Neural progenitor cell (in vitro differentiated cells): ENCODE results near the gene ARHGAP20. TPM values are rescaled to one million over a fixed set of nuclear protein-coding genes. Genes with fewer than 3 reads are reported as not detected.

ENCODE experiments used
- DNase-seq: peaks from one replicate; pipeline ENCODE4 v3.0.0-alpha.2; 2016; ENCODE audit warnings: low spot score
- H2AFZ ChIP-seq: fragments of 200-600 bp; sonication (generic); replicated peaks from 2 replicates; pipeline ENCODE4 v1.6.1; 2016; ENCODE audit warnings: antibody characterized with exemption
- H3F3A ChIP-seq: fragments of 200-600 bp; sonication (generic); 2 replicates; pipeline ENCODE4 v1.6.1; 2016; ENCODE audit warnings: antibody characterized with exemption, low read depth
- H3K27ac ChIP-seq: fragments of 200-600 bp; sonication (generic); 2 replicates; pipeline ENCODE4 v1.5.1; 2016; ENCODE audit warnings: mild to moderate bottlenecking
- H3K27me3 ChIP-seq: fragments of 200-600 bp; sonication (generic); 2 replicates; pipeline ENCODE4 v1.6.1; 2016; ENCODE audit warnings: mild to moderate bottlenecking, moderate library complexity
- H3K36me3 ChIP-seq: fragments of 200-600 bp; sonication (generic); 2 replicates; pipeline ENCODE4 v1.5.1; 2016
- H3K4me1 ChIP-seq: fragments of 200-600 bp; sonication (generic); 2 replicates; pipeline ENCODE4 v1.6.1; 2016; ENCODE audit warnings: mixed run types
- H3K4me2 ChIP-seq: fragments of 200-600 bp; sonication (generic); 2 replicates; pipeline ENCODE4 v1.6.1; 2016
- H3K4me3 ChIP-seq: fragments of 200-600 bp; sonication (generic); 2 replicates; pipeline ENCODE4 v1.5.1; 2016
- H3K79me2 ChIP-seq: fragments of 200-600 bp; sonication (generic); 2 replicates; pipeline ENCODE4 v1.6.1; 2016; ENCODE audit warnings: low read depth
- H3K9ac ChIP-seq: fragments of 200-600 bp; sonication (generic); 2 replicates; pipeline ENCODE4 v1.6.1; 2016
- H3K9me3 ChIP-seq: fragments of 200-600 bp; sonication (generic); 2 replicates; pipeline ENCODE4 v1.5.1; 2016; ENCODE audit warnings: low read depth
- H4K20me1 ChIP-seq: fragments of 200-600 bp; sonication (generic); 2 replicates; pipeline ENCODE4 v1.6.1; 2016; ENCODE audit warnings: low read depth
- H3K27ac Mint-ChIP-seq: 3 replicates; pipeline ENCODE4 v1.8.0; 2021; ENCODE audit warnings: mixed read lengths
- H3K27me3 Mint-ChIP-seq: 2 replicates; pipeline ENCODE4 v1.8.0; 2022; ENCODE audit warnings: low read depth, mild to moderate bottlenecking, inconsistent platforms, moderate library complexity, mixed read lengths; ENCODE audit not compliant: insufficient read depth
- H3K36me3 Mint-ChIP-seq: 3 replicates; pipeline ENCODE4 v1.8.0; 2021; ENCODE audit warnings: mixed read lengths
- H3K4me1 Mint-ChIP-seq: 3 replicates; pipeline ENCODE4 v1.8.0; 2021; ENCODE audit warnings: mixed read lengths
- H3K4me3 Mint-ChIP-seq: 3 replicates; pipeline ENCODE4 v1.8.0; 2021; ENCODE audit warnings: mild to moderate bottlenecking, moderate library complexity, mixed read lengths
- H3K9me3 Mint-ChIP-seq: 3 replicates; pipeline ENCODE4 v1.8.0; 2020; ENCODE audit warnings: mixed read lengths
- EZH2 ChIP-seq: fragments of 200-600 bp; sonication (generic); IDR thresholded peaks from 2 replicates; pipeline ENCODE4 v1.6.1; 2017; ENCODE audit warnings: antibody characterized with exemption, mild to moderate bottlenecking, moderate library complexity
- EZH2phosphoT487 ChIP-seq: fragments of 200-600 bp; sonication (generic); IDR thresholded peaks from 2 replicates; pipeline ENCODE4 v1.6.1; 2017; ENCODE audit warnings: antibody characterized with exemption
- total RNA-seq: library from RNA; depleted of rRNA; stranded (reverse); fragments of >200 nt; gene quantifications from 2 replicates; pipeline ENCODE4 v1.2.3, GENCODE V29; 2015; ENCODE audit warnings: low replicate concordance
- TF ChIP-seq, protein P1 (sequence below): fragments of 200-600 bp; sonication (generic); IDR thresholded peaks from 2 replicates; pipeline ENCODE4 v1.5.1; 2017; ENCODE audit warnings: antibody characterized with exemption, mild to moderate bottlenecking

ARHGAP20 gene
- total RNA-seq, 1 donor from 2014 or later, result not detected

- Histone ChIP-seq H3K4me1 (no peaks in the 10 kb centered on the region), H3K79me2 (no peaks in the 10 kb centered on the region), H3K36me3 (no peaks in the 10 kb centered on the region), H3K9ac (no peak overlapping the region), H2AFZ (no peak overlapping the region), H3K27ac (no peak overlapping the region), H4K20me1 (no peaks in the 10 kb centered on the region), H3K27me3 (no peaks in the 10 kb centered on the region), H3F3A (no peaks in the 10 kb centered on the region), H3K4me2 (no peak overlapping the region), H3K9me3 (no peaks in the 10 kb centered on the region), H3K4me3 (no peak overlapping the region)
- H3K36me3 Mint-ChIP-seq, result no peaks in the 10 kb centered on the region
- H3K9me3 Mint-ChIP-seq, result peaks cover 14% of the 10 kb centered on the region
- no peaks in the 10 kb centered on the region for H3K4me1 Mint-ChIP-seq
- no peak overlapping the region for H3K27ac Mint-ChIP-seq
- no peak overlapping the region for H3K4me3 Mint-ChIP-seq
- TF ChIP-seq EZH2phosphoT487, result no peak
- TF ChIP-seq, protein P1, sequence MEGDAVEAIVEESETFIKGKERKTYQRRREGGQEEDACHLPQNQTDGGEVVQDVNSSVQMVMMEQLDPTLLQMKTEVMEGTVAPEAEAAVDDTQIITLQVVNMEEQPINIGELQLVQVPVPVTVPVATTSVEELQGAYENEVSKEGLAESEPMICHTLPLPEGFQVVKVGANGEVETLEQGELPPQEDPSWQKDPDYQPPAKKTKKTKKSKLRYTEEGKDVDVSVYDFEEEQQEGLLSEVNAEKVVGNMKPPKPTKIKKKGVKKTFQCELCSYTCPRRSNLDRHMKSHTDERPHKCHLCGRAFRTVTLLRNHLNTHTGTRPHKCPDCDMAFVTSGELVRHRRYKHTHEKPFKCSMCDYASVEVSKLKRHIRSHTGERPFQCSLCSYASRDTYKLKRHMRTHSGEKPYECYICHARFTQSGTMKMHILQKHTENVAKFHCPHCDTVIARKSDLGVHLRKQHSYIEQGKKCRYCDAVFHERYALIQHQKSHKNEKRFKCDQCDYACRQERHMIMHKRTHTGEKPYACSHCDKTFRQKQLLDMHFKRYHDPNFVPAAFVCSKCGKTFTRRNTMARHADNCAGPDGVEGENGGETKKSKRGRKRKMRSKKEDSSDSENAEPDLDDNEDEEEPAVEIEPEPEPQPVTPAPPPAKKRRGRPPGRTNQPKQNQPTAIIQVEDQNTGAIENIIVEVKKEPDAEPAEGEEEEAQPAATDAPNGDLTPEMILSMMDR, result no peak
- TF ChIP-seq EZH2, result no peak
- H3K27me3 Mint-ChIP-seq, result peaks cover 2% of the 10 kb centered on the region
- no peak for DNase-seq
Observed at GRCh38 chr11:110530900-110531741, 181.1 kb downstream of the ARHGAP20 start.

DNA sequence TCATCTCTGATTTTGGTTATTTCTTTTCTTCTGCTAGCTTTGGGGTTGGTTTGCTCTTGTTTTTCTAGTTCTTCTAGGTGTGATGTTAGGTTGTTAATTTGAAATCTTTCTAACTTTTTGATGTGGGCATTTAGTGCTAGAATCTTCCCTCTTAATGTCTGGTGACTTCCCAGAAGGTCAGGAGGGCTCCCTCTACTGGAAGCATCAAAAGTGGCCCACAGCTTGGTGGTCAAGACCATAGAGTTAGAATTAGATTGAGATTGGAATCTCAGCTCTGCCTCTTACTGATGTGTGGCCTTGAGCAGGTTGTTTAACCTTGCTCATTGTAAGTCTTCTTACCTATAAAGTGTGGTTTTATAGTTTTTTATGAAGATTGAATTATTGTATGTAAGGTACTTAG, 183.2 kb downstream of the ARHGAP20 start:
- H3K27ac Mint-ChIP-seq, result no peak overlapping the region
- Histone ChIP-seq H3K4me2 (no peak overlapping the region), H3F3A (no peaks in the 10 kb centered on the region), H3K27me3 (no peaks in the 10 kb centered on the region), H3K4me1 (no peaks in the 10 kb centered on the region), H4K20me1 (no peaks in the 10 kb centered on the region), H3K9ac (no peak overlapping the region), H3K36me3 (no peaks in the 10 kb centered on the region), H3K9me3 (no peaks in the 10 kb centered on the region), H2AFZ (no peak overlapping the region), H3K79me2 (no peaks in the 10 kb centered on the region), H3K27ac (no peak overlapping the region), H3K4me3 (no peak overlapping the region)
- DNase-seq, result peak; percentile 12
- peaks cover 4% of the 10 kb centered on the region for H3K27me3 Mint-ChIP-seq
- no peaks in the 10 kb centered on the region for H3K4me1 Mint-ChIP-seq
- H3K4me3 Mint-ChIP-seq, result no peak overlapping the region
- no peak for TF ChIP-seq EZH2
- TF ChIP-seq, protein P1, result peak; percentile 50
- TF ChIP-seq EZH2phosphoT487, result no peak
- H3K36me3 Mint-ChIP-seq, result no peaks in the 10 kb centered on the region
- peaks cover 14% of the 10 kb centered on the region for H3K9me3 Mint-ChIP-seq

DNA sequence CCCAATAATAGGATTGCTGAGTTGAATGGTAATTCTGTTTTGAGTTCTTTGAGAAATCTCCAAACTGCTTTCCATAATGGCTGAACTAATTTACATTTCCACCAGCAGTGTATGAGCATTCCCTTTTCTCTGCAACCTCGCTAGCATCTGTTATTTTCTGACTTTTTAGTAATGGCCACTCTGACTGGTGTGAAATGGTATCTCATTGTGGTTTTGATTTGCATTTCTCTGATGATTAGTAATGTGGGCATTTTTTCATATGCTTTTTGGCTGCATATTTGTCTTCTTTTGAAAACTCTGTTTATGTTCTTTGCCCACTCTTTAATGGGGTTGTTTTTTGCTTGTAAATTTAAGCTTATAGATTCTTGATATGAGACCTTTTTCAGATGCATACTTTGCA, 185.1 kb downstream of the ARHGAP20 start:
- no peaks in the 10 kb centered on the region for H3K36me3 Mint-ChIP-seq
- H2AFZ ChIP-seq, result no peak overlapping the region
- no peak overlapping the region for H3K27ac Mint-ChIP-seq
- DNase-seq, result no peak
- no peaks in the 10 kb centered on the region for H3K36me3 ChIP-seq
- peaks cover 14% of the 10 kb centered on the region for H3K9me3 Mint-ChIP-seq
- no peaks in the 10 kb centered on the region for H3K27me3 ChIP-seq
- H3K27me3 Mint-ChIP-seq, result peaks cover 2% of the 10 kb centered on the region
- H4K20me1 ChIP-seq, result no peaks in the 10 kb centered on the region
- H3K79me2 ChIP-seq, result no peaks in the 10 kb centered on the region
- H3K4me3 ChIP-seq, result no peak overlapping the region
- H3K4me2 ChIP-seq, result no peak overlapping the region
- H3K4me3 Mint-ChIP-seq, result no peak overlapping the region
- TF ChIP-seq, protein P1, result no peak
- no peak for TF ChIP-seq EZH2phosphoT487
- TF ChIP-seq EZH2, result no peak
- H3K9ac ChIP-seq, result no peak overlapping the region
- no peaks in the 10 kb centered on the region for H3K4me1 ChIP-seq
- no peaks in the 10 kb centered on the region for H3K9me3 ChIP-seq
- no peak overlapping the region for H3K27ac ChIP-seq
- H3K4me1 Mint-ChIP-seq, result no peaks in the 10 kb centered on the region
- no peaks in the 10 kb centered on the region for H3F3A ChIP-seq
